Hematopoietic multipotent progenitor cell treated with erythropoietin and hydrocortisone succinate and interleukin-3 and kit ligand, for 4 days (in vitro differentiated cells): ENCODE measurements around the gene CFAP251.
A peak's percentile ranks its signal among the peaks of the same experiment; 100 is the strongest.

ENCODE experiments used
- DNase-seq: peaks from one replicate; pipeline ENCODE4 v3.0.0-alpha.2; 2015

The CFAP251 gene

GRCh38 chr12:121949648-121950397 lies 31.4 kb downstream of the CFAP251 start:
- no peak for DNase-seq

GRCh38 chr12:121953117-121953692 lies 34.8 kb downstream of the CFAP251 start:
- no peak for DNase-seq

GRCh38 chr12:121953695-121954094 lies 35.3 kb downstream of the CFAP251 start:
- DNase-seq, result no peak

- DNase-seq, result peak; percentile 60
These were observed 37.2 kb downstream of the CFAP251 start for GRCh38 chr12:121955258-121956237.

GRCh38 chr12:121957861-121958515 lies 39.6 kb downstream of the CFAP251 start:
- DNase-seq, result no peak

GRCh38 chr12:121958541-121959240 lies 40.3 kb downstream of the CFAP251 start:
- no peak for DNase-seq

- DNase-seq, result no peak
These were observed 42.1 kb downstream of the CFAP251 start for GRCh38 chr12:121960541-121960940.

DNA sequence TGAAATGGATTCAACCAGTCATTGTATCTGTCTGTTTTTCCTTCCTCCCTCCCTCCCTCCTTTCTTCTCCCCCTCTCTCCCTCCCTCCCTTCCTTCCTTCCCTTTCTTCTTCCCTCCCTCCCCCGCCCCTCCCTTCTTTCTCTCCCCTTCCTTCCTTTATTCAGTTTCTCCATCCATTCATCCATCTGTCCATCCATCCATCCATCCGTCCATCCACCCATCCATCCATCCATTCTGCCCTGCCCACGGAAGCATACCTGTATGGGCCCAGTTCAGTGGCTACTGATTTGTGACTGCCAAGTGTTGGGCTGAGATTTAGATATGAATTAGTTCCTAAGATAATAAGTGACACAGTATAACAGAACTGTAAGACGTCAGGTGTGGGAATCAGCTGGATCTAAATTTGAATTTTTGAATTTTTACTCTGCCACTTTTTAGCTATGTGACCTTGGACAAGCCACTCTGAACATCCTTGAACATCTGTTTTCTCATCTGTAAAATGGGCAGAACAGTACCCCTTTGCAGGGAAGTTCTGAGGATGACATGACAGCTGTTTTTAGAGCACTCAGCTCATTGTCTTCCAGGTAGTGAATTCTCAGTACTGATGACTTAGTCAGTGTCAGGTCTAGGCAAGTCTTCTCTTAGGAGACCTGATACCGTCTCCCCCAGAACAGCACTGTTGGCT lies 42.9 kb downstream of the CFAP251 start:
- DNase-seq, result no peak

- DNase-seq, result no peak
These were observed 45.1 kb downstream of the CFAP251 start for GRCh38 chr12:121963341-121964018.

GRCh38 chr12:121964813-121965643 lies 46.6 kb downstream of the CFAP251 start:
- no peak for DNase-seq

- no peak for DNase-seq
These were observed 48.6 kb downstream of the CFAP251 start for GRCh38 chr12:121966959-121967358.

DNA sequence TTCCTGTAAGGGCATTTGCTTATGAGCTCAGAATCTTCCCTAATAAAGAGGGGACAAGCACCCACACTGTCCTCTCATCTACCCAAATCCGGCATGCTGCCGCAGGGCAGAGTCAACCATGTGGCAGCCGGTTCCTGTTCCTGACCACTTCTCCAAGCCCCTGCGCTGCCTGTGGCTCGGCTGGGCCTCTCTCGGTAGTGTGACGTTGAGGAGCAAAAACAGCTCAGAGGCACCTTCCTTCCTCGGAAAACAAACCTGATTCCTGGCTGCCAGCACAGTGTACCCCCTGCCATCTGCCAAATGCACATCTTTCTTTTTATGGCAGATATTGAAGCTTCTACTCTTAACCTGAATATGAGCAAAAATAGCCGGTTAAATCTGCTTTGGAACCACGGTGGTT lies 50.5 kb downstream of the CFAP251 start:
- DNase-seq, result peak; percentile 79

- DNase-seq, result no peak
These were observed 51.3 kb downstream of the CFAP251 start for GRCh38 chr12:121969726-121970125.

- DNase-seq, result no peak
These were observed 52.3 kb downstream of the CFAP251 start for GRCh38 chr12:121970581-121971300.

DNA sequence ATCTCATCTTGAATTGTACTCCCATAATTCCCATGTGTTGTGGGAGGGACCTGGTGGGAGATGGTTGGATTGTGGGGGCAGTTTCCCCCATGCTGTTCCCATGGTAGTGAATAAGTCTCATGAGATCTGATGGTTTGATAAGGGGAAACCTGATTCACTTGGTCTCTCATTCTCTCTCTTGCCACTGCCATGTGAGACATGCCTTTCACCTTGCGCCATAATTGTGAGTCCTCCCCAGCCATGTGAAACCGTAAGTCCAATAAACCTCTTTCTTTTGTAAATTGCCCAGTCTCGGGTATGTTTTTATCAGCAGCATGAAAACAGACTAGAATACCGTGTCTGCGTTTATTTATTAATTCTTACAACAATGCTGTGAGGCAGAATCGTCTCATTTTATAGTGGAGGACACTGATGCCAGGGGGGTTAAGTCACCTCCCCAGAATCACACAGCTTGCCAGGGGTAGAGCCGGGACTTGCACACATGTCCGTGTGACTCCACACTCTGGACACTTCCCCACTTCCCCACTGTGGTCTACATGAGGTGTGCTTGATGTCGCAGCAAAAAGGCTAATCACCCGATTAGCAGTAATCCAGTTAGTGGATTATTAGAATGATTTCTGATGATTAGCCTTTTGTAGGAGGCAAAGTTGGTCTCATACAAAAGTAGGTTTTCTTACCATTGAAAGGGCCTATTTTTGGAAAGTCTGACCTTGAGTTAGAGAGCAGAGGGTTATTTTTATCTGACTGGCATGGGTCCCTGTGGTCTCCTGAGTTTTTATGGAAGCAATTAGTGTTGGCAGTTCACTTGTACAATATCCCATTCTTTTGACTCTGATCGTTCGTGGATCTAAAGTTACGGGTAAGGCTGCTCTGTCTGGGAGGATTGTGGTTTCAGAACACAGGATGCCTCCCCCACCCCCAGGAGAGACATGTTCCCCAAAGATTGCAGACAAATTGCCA lies 55.9 kb downstream of the CFAP251 start:
- DNase-seq, result no peak

- DNase-seq, result no peak
These were observed 56.6 kb downstream of the CFAP251 start for GRCh38 chr12:121975021-121975420.

DNA sequence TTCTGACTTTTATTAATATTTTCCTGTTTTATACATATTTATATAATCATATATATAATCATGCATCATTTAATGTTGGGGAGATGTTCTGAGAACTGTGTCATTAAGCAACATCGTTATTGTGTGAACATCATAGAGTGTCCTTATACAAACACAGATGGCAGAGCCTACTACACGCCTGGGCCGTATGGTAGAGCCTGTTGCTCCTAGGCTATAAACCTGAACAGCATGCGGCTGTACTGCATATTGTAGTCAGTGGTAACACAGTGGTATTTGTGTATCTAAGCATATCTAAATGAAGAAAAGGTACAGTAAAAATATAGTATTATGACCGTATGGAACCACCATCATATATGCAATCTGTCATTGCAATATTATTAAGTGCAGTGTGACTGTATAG lies 58.6 kb downstream of the CFAP251 start:
- no peak for DNase-seq
